Smooth muscle cell of bladder (primary cell): ENCODE measurements around the gene TBC1D7. TPM values are rescaled to one million over a fixed set of nuclear protein-coding genes. Genes with fewer than 3 reads are reported as not detected.

Experiments used
- total RNA-seq: library from RNA; depleted of rRNA; stranded (reverse); fragments of >200 nt; gene quantifications from 2 replicates; pipeline ENCODE4 v1.2.3, GENCODE V29; 2014

The TBC1D7 gene
- 15.1 and 24.2 TPM in 2 replicates for total RNA-seq

GRCh38 chr6:13328076-13328874 is at the start of gene TBC1D7:
Gene TBC1D7 (minus strand): TSS chr6:13328537. CDS start chr6:13326898, 1,639 bp downstream.

Other genes starting within 250 kb of the TBC1D7 start
- 6.4 and 10.3 TPM in 2 replicates for gene GFOD1, start 159.1 kb upstream of the TBC1D7 start, total RNA-seq
- gene SIRT5, start 246.1 kb upstream of the TBC1D7 start, total RNA-seq = 6.3 and 6.4 TPM in 2 replicates